SK-N-SH treated with all-trans-retinoic acid at 6 μM for 48 hours (cell line): ENCODE data around the gene CD47.

Experiments
- ATAC-seq: fragments of 200-7000 bp; cut with Tn5 transposase; 3 replicates; pipeline ENCODE4 v1.9.1; 2020; ENCODE audit warnings: mild to moderate bottlenecking, moderate library complexity
- ARNTL ChIP-seq: fragments of 450-650 bp; formaldehyde crosslinking; IDR thresholded peaks from 2 replicates; pipeline ENCODE4 v1.5.0; 2020; ENCODE audit warnings: low read depth, mild to moderate bottlenecking, moderate library complexity, borderline replicate concordance
- BACH2 ChIP-seq: fragments of 250-450 bp; sonication (Bioruptor Pico); IDR thresholded peaks from 2 replicates; pipeline ENCODE4 v1.9.0; 2021; ENCODE audit warnings: mild to moderate bottlenecking, borderline replicate concordance
- CSDC2 ChIP-seq: fragments of 250-450 bp; sonication (Bioruptor Pico); IDR thresholded peaks from 2 replicates; pipeline ENCODE4 v1.5.0; 2020; ENCODE audit warnings: mild to moderate bottlenecking, moderate library complexity
- ESRRG ChIP-seq: fragments of 250-450 bp; sonication (Bioruptor Pico); IDR thresholded peaks from 2 replicates; pipeline ENCODE4 v1.6.1; 2021; ENCODE audit warnings: mild to moderate bottlenecking
- GLIS3 ChIP-seq: fragments of 250-450 bp; sonication (Bioruptor Pico); IDR thresholded peaks from 2 replicates; pipeline ENCODE4 v1.5.0; 2020; ENCODE audit warnings: mild to moderate bottlenecking, moderate library complexity
- ISL1 ChIP-seq: fragments of 250-450 bp; sonication (Bioruptor Pico); IDR thresholded peaks from 2 replicates; pipeline ENCODE4 v2.1.2; 2022; ENCODE audit warnings: mild to moderate bottlenecking, moderate library complexity
- OSR1 ChIP-seq: fragments of 250-450 bp; sonication (Bioruptor Pico); IDR thresholded peaks from 2 replicates; pipeline ENCODE4 v1.8.0; 2022; ENCODE audit warnings: moderate library complexity, mild to moderate bottlenecking, inconsistent platforms
- PATZ1 ChIP-seq: fragments of 250-450 bp; sonication (Bioruptor Pico); IDR thresholded peaks from 2 replicates; pipeline ENCODE4 v1.8.0; 2020; ENCODE audit warnings: mild to moderate bottlenecking, moderate library complexity, borderline replicate concordance
- PPARA ChIP-seq: fragments of 250-450 bp; sonication (Bioruptor Pico); IDR thresholded peaks from 2 replicates; pipeline ENCODE4 v1.5.0; 2020; ENCODE audit warnings: mild to moderate bottlenecking, borderline replicate concordance
- RARB ChIP-seq: fragments of 250-450 bp; sonication (Bioruptor Pico); IDR thresholded peaks from 2 replicates; pipeline ENCODE4 v1.8.0; 2021; ENCODE audit warnings: mild to moderate bottlenecking, moderate library complexity
- SNAI2 ChIP-seq: fragments of 250-450 bp; sonication (Bioruptor Pico); IDR thresholded peaks from 2 replicates; pipeline ENCODE4 v1.5.0; 2020; ENCODE audit warnings: mild to moderate bottlenecking, moderate library complexity
- TCF4 ChIP-seq: fragments of 250-450 bp; sonication (Bioruptor Pico); IDR thresholded peaks from 2 replicates; pipeline ENCODE4 v1.8.0; 2021; ENCODE audit warnings: mild to moderate bottlenecking, moderate library complexity, borderline replicate concordance
- TOX ChIP-seq: fragments of 250-450 bp; sonication (Bioruptor Pico); IDR thresholded peaks from 2 replicates; pipeline ENCODE4 v1.8.0; 2021; ENCODE audit warnings: mild to moderate bottlenecking, moderate library complexity, borderline replicate concordance
- ZC3H10 ChIP-seq: fragments of 250-450 bp; sonication (Bioruptor Pico); IDR thresholded peaks from 2 replicates; pipeline ENCODE4 v1.5.1; 2021; ENCODE audit warnings: mild to moderate bottlenecking, moderate library complexity
- ZFP3 ChIP-seq: fragments of 250-450 bp; sonication (Bioruptor Pico); IDR thresholded peaks from 2 replicates; pipeline ENCODE4 v1.5.0; 2020; ENCODE audit warnings: mild to moderate bottlenecking, moderate library complexity
- ZFP30 ChIP-seq: fragments of 450-650 bp; formaldehyde crosslinking; IDR thresholded peaks from 2 replicates; pipeline ENCODE4 v1.5.0; 2022; ENCODE audit warnings: mild to moderate bottlenecking, moderate library complexity
- ZNF565 ChIP-seq: fragments of 450-650 bp; formaldehyde crosslinking; conservative IDR thresholded peaks from 2 replicates; pipeline ENCODE4 v1.5.0; 2020; ENCODE audit warnings: low read depth, mild to moderate bottlenecking, moderate library complexity
- ZNF70 ChIP-seq: fragments of 450-650 bp; formaldehyde crosslinking; IDR thresholded peaks from 2 replicates; pipeline ENCODE4 v1.5.0; 2020; ENCODE audit warnings: mild to moderate bottlenecking, moderate library complexity
- ZNF8 ChIP-seq: fragments of 450-650 bp; formaldehyde crosslinking; IDR thresholded peaks from 2 replicates; pipeline ENCODE4 v1.5.0; 2020; ENCODE audit warnings: mild to moderate bottlenecking, moderate library complexity
- TF ChIP-seq, protein P1 (sequence below): fragments of 250-450 bp; sonication (Bioruptor Pico); IDR thresholded peaks from 2 replicates; pipeline ENCODE4 v1.5.1; 2020; ENCODE audit warnings: low read depth, mild to moderate bottlenecking, moderate library complexity
- TF ChIP-seq, protein P2 (sequence below): fragments of 250-450 bp; sonication (Bioruptor Pico); IDR thresholded peaks from 2 replicates; pipeline ENCODE4 v1.5.0; 2020; ENCODE audit warnings: mild to moderate bottlenecking, moderate library complexity
- TF ChIP-seq, protein P3 (sequence below): fragments of 250-450 bp; sonication (Bioruptor Pico); IDR thresholded peaks from 2 replicates; pipeline ENCODE4 v1.8.0; 2021; ENCODE audit warnings: low read depth, mild to moderate bottlenecking, moderate library complexity, borderline replicate concordance
- TF ChIP-seq, protein P4 (sequence below): fragments of 250-450 bp; sonication (Bioruptor Pico); IDR thresholded peaks from 2 replicates; pipeline ENCODE4 v1.5.1; 2021; ENCODE audit warnings: mild to moderate bottlenecking, moderate library complexity

Gene CD47

GRCh38 chr3:108008106-108008505, 82.7 kb downstream of the CD47 start:
- TF ChIP-seq ZC3H10 (CRISPR knock-in tag) (no peak), ISL1 (CRISPR knock-in tag) (no peak), TCF4 (CRISPR knock-in tag) (no peak), BACH2 (CRISPR knock-in tag) (no peak), RARB (CRISPR knock-in tag) (no peak), CSDC2 (CRISPR knock-in tag) (no peak), ZNF8 (CRISPR knock-in tag) (no peak), PATZ1 (CRISPR knock-in tag) (no peak), ESRRG (no peak), SNAI2 (no peak), PPARA (CRISPR knock-in tag) (no peak), ZNF70 (CRISPR knock-in tag) (no peak), OSR1 (CRISPR knock-in tag) (no peak), TOX (CRISPR knock-in tag) (no peak), ARNTL (CRISPR knock-in tag) (no peak), ZFP3 (CRISPR knock-in tag) (no peak)
- TF ChIP-seq, protein P1, sequence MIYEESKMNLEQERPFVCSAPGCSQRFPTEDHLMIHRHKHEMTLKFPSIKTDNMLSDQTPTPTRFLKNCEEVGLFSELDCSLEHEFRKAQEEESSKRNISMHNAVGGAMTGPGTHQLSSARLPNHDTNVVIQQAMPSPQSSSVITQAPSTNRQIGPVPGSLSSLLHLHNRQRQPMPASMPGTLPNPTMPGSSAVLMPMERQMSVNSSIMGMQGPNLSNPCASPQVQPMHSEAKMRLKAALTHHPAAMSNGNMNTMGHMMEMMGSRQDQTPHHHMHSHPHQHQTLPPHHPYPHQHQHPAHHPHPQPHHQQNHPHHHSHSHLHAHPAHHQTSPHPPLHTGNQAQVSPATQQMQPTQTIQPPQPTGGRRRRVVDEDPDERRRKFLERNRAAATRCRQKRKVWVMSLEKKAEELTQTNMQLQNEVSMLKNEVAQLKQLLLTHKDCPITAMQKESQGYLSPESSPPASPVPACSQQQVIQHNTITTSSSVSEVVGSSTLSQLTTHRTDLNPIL (CRISPR knock-in tag): no peak
- TF ChIP-seq, protein P2, sequence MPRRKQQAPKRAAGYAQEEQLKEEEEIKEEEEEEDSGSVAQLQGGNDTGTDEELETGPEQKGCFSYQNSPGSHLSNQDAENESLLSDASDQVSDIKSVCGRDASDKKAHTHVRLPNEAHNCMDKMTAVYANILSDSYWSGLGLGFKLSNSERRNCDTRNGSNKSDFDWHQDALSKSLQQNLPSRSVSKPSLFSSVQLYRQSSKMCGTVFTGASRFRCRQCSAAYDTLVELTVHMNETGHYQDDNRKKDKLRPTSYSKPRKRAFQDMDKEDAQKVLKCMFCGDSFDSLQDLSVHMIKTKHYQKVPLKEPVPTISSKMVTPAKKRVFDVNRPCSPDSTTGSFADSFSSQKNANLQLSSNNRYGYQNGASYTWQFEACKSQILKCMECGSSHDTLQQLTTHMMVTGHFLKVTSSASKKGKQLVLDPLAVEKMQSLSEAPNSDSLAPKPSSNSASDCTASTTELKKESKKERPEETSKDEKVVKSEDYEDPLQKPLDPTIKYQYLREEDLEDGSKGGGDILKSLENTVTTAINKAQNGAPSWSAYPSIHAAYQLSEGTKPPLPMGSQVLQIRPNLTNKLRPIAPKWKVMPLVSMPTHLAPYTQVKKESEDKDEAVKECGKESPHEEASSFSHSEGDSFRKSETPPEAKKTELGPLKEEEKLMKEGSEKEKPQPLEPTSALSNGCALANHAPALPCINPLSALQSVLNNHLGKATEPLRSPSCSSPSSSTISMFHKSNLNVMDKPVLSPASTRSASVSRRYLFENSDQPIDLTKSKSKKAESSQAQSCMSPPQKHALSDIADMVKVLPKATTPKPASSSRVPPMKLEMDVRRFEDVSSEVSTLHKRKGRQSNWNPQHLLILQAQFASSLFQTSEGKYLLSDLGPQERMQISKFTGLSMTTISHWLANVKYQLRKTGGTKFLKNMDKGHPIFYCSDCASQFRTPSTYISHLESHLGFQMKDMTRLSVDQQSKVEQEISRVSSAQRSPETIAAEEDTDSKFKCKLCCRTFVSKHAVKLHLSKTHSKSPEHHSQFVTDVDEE (CRISPR knock-in tag): no peak
- TF ChIP-seq, protein P3, sequence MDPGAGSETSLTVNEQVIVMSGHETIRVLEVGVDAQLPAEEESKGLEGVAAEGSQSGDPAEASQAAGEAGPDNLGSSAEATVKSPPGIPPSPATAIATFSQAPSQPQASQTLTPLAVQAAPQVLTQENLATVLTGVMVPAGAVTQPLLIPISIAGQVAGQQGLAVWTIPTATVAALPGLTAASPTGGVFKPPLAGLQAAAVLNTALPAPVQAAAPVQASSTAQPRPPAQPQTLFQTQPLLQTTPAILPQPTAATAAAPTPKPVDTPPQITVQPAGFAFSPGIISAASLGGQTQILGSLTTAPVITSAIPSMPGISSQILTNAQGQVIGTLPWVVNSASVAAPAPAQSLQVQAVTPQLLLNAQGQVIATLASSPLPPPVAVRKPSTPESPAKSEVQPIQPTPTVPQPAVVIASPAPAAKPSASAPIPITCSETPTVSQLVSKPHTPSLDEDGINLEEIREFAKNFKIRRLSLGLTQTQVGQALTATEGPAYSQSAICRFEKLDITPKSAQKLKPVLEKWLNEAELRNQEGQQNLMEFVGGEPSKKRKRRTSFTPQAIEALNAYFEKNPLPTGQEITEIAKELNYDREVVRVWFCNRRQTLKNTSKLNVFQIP (CRISPR knock-in tag): no peak
- TF ChIP-seq, protein P4, sequence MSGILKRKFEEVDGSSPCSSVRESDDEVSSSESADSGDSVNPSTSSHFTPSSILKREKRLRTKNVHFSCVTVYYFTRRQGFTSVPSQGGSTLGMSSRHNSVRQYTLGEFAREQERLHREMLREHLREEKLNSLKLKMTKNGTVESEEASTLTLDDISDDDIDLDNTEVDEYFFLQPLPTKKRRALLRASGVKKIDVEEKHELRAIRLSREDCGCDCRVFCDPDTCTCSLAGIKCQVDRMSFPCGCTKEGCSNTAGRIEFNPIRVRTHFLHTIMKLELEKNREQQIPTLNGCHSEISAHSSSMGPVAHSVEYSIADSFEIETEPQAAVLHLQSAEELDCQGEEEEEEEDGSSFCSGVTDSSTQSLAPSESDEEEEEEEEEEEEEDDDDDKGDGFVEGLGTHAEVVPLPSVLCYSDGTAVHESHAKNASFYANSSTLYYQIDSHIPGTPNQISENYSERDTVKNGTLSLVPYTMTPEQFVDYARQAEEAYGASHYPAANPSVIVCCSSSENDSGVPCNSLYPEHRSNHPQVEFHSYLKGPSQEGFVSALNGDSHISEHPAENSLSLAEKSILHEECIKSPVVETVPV (CRISPR knock-in tag): no peak
- ATAC-seq: no peak

GRCh38 chr3:108006881-108007331, 83.9 kb downstream of the CD47 start:
- TF ChIP-seq TCF4 (CRISPR knock-in tag): no peak
- TF ChIP-seq, protein P3 (CRISPR knock-in tag): no peak
- no peak for TF ChIP-seq PATZ1 (CRISPR knock-in tag)
- TF ChIP-seq ARNTL (CRISPR knock-in tag): no peak
- no peak for TF ChIP-seq ZFP30 (CRISPR knock-in tag)
- no peak for TF ChIP-seq ZNF565 (CRISPR knock-in tag)
- TF ChIP-seq GLIS3: no peak
- TF ChIP-seq RARB (CRISPR knock-in tag): no peak
- TF ChIP-seq TOX (CRISPR knock-in tag): no peak
- TF ChIP-seq, all 23 proteins: peak for 0
- no peak for ATAC-seq
